GM12891 (cell line): ENCODE measurements around the gene AIG1.
"Not testable (repeated sequence)": the region's sequence is repeated elsewhere in the genome, so short reads cannot be mapped to it uniquely, and the experiment has no call there.

Experiments
- POLR2A ChIP-seq: IDR thresholded peaks from 2 replicates; pipeline ENCODE4 v1.6.1; 2011; ENCODE audit warnings: low read depth, low read length, control low read depth
- POLR2AphosphoS5 ChIP-seq: IDR thresholded peaks from 2 replicates; pipeline ENCODE4 v1.6.1; 2011; ENCODE audit warnings: low read depth, low read length, control low read depth
- POU2F2 ChIP-seq: IDR thresholded peaks from 2 replicates; pipeline ENCODE4 v1.6.1; 2011; ENCODE audit warnings: low read depth, mild to moderate bottlenecking, control low read depth, low read length, moderate library complexity
- TAF1 ChIP-seq: IDR thresholded peaks from 2 replicates; pipeline ENCODE4 v1.6.1; 2011; ENCODE audit warnings: low read depth, low read length, control low read depth

- TF ChIP-seq POLR2A, POLR2AphosphoS5, POU2F2, TAF1: not testable (repeated sequence)
Measured at GRCh38 chr6:143246166-143246775, 185.6 kb downstream of the AIG1 start.
